Stimulated activated CD4-positive, alpha-beta T cell treated with anti-CD3 and anti-CD28 coated beads, Interleukin-2, amount 100 ng/mL, for 24 hours (primary cell): ENCODE measurements around the gene C2CD4B.
A peak's percentile ranks its signal among the peaks of the same experiment; 100 is the strongest.

Experiments
- DNase-seq, 2 donors: peaks; one replicate each; pipeline ENCODE4 v3.0.0-alpha.2; 2020

Gene C2CD4B

GRCh38 chr15:62147551-62147950, 17.5 kb downstream of the C2CD4B start:
- DNase-seq = no peak

- DNase-seq = no peak
Observed at GRCh38 chr15:62147149-62147548, 17.9 kb downstream of the C2CD4B start.

- DNase-seq = no peak
Observed at GRCh38 chr15:62145015-62145735, 19.9 kb downstream of the C2CD4B start.

DNA sequence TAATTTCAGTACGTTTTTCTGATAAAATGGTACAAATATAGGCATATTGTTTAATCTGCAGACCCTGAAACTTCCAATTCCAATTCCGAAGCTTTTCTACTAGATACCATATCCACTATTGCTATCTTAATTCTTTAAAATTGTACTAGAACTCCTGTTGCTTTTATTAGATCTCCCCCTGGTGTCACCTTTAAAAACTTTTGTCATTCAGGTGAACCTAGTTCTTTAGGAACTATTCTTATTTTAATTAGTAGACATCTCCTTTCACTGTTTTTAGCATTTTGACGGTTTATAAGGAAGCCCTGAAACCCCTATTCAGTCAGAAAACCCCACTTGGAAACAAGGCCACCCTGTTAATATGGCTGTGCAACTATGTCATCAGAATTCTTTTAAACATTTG, 22.3 kb downstream of the C2CD4B start:
- no peak for DNase-seq

GRCh38 chr15:62141643-62142588, 23.2 kb downstream of the C2CD4B start:
- DNase-seq = no peak

DNA sequence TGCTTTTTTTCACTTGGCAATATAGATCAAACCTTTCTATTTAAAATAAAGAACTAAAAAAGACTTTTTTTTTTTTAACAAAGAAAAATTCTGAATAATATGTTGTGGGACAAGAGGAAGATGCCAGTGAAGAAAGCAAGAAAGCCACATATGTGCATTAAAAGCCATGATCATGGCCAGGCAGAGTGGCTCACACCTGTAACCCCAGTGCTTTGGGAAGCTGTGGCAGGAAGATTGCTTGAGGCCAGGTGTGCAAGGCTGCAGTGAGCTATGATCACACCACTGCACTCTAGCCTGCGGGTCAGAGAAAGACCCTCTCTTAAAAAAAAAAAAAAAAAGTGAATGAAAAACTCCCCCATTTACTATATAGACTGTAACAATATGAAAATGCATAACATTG, 23.9 kb downstream of the C2CD4B start:
- DNase-seq = no peak

DNA sequence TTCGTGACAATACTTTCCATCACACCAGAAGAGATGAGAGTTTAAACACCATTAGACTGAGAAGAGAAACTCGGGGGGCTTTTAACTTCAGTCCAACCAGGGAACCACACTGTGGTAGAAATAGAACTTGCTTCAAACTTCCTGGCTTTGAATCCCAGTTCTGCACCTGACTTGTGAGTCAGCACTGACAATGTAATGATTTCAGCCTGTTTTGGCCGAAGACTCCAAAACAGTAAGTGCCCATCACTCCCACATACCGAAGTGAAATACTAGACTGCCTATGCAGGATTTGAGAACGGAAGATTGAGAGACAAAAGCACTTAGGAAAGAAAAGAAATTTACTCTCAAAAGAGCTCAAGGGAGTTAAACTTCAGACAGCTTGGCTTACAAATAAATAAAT, 27.0 kb downstream of the C2CD4B start:
- DNase-seq = no peak

- DNase-seq = no peak
Observed at GRCh38 chr15:62136911-62137865, 27.9 kb downstream of the C2CD4B start.

DNA sequence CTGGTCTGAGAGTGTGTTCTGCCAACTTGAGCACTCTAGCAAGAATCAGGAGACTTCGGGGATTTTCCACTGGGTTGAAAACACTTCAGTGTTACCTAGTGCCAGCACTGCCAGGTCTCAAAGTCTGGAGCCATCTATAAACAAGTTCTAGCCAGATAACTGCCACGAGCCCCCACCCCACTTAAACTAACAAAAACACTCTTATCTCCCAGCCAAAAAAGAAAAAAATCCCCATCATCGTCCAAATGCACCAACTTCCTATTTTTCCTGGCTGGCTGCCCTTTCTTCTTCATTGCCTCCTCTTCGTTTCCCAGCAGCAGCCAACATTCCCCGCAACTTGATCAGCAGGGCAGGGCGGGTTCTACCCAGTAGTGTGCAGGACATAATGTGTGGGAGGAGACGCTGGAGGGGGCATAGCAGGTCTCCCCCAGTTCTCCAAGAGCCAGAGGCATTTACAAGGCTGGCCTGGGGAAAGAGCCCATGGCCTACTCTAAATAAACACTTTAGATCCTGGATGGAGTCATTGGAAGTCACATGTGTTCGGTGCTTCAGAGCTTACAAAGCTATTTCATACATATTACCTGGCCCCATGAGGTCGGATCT, 29.5 kb downstream of the C2CD4B start:
- DNase-seq = no peak

- no peak for DNase-seq
Observed at GRCh38 chr15:62133141-62133540, 31.9 kb downstream of the C2CD4B start.

DNA sequence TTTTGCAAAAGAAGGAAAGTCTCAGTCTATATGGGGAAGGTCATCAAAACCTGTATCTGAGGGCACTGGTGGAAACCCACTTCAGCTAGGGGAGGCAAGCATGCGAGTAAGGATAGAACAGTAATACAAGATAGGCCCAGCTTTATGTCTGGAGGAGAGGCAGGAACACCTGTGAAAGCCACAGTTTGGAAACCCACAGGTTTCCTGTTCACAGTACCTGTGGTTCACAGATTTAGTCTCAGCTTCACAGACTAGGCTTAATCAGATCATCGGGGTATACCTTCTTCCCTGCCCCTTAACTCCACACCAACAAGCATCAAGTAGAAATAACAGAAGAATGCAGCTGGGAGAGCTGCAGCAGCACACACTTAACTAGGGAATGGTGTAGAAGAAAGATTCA, 36.2 kb downstream of the C2CD4B start:
- no peak for DNase-seq

- no peak for DNase-seq
Observed at GRCh38 chr15:62126364-62126763, 38.7 kb downstream of the C2CD4B start.

GRCh38 chr15:62125773-62126172, 39.3 kb downstream of the C2CD4B start:
- no peak for DNase-seq

DNA sequence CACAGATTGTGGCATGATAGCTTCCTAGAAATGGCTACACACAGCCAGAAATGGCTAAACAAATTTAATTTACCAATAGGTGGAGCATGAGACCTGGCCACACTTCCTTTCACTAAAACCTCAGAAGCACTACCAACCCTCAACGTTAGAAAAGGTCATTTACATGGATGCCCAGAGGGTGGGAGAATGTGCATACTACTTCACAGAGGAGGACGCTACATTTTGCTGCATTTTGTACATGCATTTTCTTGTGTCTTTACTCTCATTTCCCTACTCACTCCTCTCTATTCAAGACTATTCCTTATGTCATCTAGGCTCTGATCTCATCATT, 40.1 kb downstream of the C2CD4B start:
- no peak for DNase-seq

GRCh38 chr15:62124176-62124972, 40.7 kb downstream of the C2CD4B start:
- DNase-seq = no peak

GRCh38 chr15:62122249-62122648, 42.8 kb downstream of the C2CD4B start:
- DNase-seq = no peak

DNA sequence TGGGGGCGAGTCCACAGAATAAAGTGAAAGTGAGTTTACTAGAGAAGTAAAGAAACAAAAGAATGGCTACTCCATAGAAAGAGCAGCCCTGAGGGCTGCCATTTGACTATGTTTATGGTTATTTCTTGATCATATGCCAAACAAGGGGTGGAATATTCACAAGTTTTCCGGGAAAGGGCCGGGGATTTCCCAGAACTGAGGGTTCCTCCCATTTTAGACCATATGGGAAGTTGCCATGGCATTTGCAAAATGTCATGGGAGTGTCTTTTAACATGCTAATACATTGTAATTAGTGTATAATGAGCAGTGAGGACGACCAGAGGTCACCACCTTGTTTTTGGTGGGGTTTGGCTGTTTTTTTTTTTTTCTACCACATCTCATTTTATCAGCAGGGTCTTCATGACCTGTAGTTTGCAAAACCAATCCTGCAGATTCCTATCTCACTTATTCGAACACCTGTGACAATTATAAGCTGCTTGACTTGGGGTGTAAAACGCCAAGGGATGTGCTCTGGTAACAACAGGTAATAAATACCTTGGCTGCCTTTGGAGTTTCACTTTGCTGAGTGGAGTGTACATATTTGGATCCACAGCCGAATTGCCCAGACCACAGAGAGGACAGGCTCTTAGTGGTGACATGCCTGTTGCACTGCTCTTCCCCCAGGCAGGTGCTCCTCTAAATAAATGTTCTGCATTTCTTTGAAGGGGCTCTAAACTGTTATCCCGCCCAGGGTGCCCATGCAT, 43.6 kb downstream of the C2CD4B start:
- no peak for DNase-seq

- DNase-seq = no peak
Observed at GRCh38 chr15:62120776-62121175, 44.3 kb downstream of the C2CD4B start.

GRCh38 chr15:62119874-62120273, 45.2 kb downstream of the C2CD4B start:
- no peak for DNase-seq

DNA sequence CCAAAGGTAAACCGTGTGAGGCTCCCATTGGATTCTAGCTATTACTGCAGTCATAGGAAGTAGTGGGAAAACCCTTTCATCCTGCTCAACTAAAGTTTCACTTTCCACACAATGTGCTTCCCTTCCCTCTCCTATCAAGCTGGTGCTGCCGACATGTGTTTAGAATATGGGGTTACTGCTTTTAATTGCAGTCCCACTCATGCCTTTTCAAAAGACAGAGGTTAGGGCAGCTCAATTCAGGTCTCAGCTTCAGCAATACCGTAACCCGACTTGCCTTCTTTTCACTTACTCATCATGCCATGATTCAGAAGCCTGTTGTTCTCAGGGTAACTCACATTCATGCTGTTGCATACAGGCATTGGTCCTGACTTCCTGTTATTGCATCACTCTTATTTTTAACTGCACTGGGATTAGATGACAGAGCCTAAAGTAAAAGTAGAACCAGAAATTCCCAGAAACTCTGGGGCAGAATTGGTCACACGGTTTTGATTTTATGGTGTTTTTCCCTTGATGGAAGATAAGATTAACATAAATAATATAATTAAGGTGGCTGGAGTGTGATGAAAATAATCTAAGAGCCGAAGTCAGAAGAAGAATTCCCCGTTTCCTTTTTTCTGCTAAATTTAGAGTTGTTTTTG, 45.7 kb downstream of the C2CD4B start:
- DNase-seq = peak in 1 of 2 donors; percentile 3
